ENCODE measurements around the gene UAP1.

DNA sequence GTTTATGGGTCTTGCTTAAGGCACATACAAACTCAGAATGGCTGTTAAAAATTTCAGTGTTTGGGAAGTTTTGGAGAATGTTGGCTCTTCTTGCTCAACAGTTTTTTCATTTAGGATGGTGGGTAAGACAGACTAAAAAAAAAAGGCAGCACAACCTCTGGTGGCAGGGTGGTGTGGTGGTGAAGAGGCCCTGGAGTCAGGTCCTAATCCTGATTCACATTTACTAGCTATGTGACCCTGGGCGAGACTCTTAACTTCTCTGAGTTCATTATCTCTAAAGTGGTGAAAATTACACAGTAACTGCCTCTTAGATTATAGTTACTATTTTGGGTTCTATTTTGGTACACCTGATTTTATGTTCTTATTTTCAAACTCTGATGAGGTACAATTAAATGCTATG lies 11.6 kb downstream of the UAP1 start:
- TF ChIP-seq, protein P1, sequence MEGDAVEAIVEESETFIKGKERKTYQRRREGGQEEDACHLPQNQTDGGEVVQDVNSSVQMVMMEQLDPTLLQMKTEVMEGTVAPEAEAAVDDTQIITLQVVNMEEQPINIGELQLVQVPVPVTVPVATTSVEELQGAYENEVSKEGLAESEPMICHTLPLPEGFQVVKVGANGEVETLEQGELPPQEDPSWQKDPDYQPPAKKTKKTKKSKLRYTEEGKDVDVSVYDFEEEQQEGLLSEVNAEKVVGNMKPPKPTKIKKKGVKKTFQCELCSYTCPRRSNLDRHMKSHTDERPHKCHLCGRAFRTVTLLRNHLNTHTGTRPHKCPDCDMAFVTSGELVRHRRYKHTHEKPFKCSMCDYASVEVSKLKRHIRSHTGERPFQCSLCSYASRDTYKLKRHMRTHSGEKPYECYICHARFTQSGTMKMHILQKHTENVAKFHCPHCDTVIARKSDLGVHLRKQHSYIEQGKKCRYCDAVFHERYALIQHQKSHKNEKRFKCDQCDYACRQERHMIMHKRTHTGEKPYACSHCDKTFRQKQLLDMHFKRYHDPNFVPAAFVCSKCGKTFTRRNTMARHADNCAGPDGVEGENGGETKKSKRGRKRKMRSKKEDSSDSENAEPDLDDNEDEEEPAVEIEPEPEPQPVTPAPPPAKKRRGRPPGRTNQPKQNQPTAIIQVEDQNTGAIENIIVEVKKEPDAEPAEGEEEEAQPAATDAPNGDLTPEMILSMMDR (IDR thresholded peaks at IDR 0.05): no peak
- TF ChIP-seq POLR2A (IDR thresholded peaks at IDR 0.05): no peak

Measured in thyroid gland (tissue), 4 donors.